IPS-18a (cell line): ENCODE data around the gene NIPAL1.

Source experiments
- H3K27ac ChIP-seq: one replicate; pipeline ENCODE4 v1.5.1; 2013; ENCODE audit warnings: low read length
- H3K27me3 ChIP-seq: one replicate; pipeline ENCODE4 v1.6.1; 2013; ENCODE audit warnings: mild to moderate bottlenecking, low read length; ENCODE audit not compliant: control insufficient read depth, insufficient read depth
- H3K36me3 ChIP-seq: one replicate; pipeline ENCODE4 v1.6.1; 2013; ENCODE audit warnings: low read depth, low read length; ENCODE audit not compliant: control insufficient read depth
- H3K4me1 ChIP-seq: one replicate; pipeline ENCODE4 v1.6.1; 2013; ENCODE audit warnings: low read depth, low read length; ENCODE audit not compliant: control insufficient read depth
- H3K4me3 ChIP-seq: one replicate; pipeline ENCODE4 v1.5.1; 2013; ENCODE audit warnings: low read length
- H3K9ac ChIP-seq: one replicate; pipeline ENCODE4 v1.6.1; 2013; ENCODE audit warnings: mild to moderate bottlenecking, low read length, moderate library complexity
- H3K9me3 ChIP-seq: one replicate; pipeline ENCODE4 v1.6.1; 2013; ENCODE audit warnings: low read depth, low read length; ENCODE audit not compliant: control insufficient read depth

NIPAL1 gene

DNA sequence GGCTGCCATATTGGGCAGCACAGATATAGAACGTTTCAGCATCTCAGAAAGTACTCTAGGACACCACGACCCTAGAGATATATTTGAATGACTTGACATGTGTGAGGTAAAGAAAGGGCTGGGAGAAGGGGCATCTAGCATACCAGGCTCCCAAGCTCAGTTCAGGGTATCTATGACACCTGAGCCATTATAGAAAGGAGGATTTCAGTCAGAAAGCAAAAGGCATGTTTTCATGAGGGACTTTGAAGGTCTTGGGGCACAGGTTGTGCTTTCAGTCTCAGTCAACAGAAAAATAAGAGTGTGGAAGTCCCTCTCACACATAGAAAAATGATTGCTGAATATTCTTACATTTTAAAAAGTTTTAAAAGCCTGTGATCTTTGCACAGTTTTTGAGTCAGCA, 51.6 kb downstream of the NIPAL1 start:
- Histone ChIP-seq H3K9ac (no peak overlapping the region), H3K4me1 (no peaks in the 10 kb centered on the region), H3K27ac (no peak overlapping the region), H3K9me3 (no peaks in the 10 kb centered on the region), H3K36me3 (no peaks in the 10 kb centered on the region), H3K4me3 (no peak overlapping the region), H3K27me3 (no peaks in the 10 kb centered on the region)

DNA sequence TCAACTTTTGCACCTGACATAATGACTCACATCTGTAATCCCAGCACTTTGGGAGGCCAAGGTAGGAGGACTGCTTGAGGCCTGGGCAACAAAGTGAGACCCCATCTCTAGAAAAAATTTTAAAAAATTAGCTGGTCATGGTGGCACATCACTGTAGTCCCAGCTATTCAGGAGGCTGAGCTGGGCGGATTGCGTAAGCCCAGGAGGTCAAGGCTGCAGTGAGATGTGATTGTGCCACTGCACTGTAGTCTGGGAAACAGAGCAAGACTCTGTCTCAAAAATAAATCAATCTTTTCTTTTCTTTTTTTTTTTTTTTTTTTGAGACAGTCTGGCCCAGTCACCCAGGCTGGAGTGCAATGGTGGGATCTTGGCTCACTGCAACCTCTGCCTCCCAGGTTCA, 52.5 kb downstream of the NIPAL1 start:
- Histone ChIP-seq H3K27ac (no peak overlapping the region), H3K4me1 (no peaks in the 10 kb centered on the region), H3K9me3 (no peaks in the 10 kb centered on the region), H3K27me3 (no peaks in the 10 kb centered on the region), H3K4me3 (no peak overlapping the region), H3K36me3 (no peaks in the 10 kb centered on the region), H3K9ac (no peak overlapping the region)

DNA sequence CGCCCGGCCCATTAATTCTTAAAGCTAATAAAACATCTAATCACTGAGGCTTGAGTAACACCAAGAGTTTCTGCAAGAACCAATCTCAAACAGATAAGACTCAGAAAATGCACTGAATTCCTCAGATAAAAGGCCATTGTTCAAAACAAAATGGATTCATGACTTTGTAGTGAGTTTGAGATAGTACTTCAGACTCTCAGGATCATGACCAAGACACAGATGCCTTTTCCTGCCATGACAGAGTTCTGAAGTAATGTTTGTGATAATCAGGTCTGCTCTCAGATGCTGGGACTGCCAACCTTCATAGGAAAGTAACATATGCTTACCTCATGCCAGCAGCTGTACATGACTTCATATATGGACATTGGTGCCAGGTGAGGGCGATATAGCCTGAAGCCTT, 54.6 kb downstream of the NIPAL1 start:
- Histone ChIP-seq H3K36me3 (no peaks in the 10 kb centered on the region), H3K4me3 (no peak overlapping the region), H3K4me1 (no peaks in the 10 kb centered on the region), H3K27me3 (no peaks in the 10 kb centered on the region), H3K27ac (no peak overlapping the region), H3K9ac (no peak overlapping the region), H3K9me3 (no peaks in the 10 kb centered on the region)

DNA sequence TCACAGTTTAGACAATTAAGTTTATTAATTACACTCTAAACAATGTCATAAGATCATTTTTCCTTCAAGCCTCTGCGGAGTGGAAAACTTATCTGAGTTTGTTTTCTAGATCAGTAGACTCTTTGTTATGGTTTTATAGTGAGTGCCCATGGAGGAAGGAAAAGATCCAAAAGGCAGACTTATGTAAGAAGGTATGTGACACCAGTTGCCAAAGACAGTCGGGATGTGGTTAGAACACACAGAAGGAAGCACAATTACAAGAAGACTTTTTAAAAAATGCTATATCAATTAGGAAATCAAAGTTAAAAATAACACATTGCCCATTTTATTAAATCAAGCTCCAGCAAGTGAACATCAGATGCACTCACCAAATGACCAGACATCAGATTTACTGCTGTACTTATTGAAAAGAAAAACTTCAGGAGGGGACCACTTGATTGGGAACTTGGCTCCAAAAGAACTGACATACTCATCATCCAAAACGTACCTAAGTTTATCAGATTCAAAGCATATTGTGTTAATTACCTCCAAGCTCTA, 57.1 kb downstream of the NIPAL1 start:
- no peaks in the 10 kb centered on the region for H3K9me3 ChIP-seq

DNA sequence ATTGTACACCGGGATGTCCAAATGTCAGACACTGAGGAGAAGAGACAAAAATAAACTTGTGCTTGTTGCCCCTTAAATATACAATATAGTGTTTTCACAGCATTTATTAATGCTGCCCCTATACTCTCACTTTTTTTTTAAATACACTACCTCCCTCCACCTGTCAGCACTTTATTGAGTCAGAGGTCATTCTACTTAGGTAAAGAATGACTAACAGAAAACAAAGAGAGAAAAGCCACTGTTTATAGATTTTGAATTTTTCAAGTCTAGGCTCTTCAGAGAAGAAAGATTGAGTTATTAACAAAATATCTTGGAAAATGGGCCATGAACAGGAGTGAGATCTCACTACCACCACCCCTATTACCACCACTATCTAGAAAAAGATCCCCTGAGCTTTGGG, 58.1 kb downstream of the NIPAL1 start:
- Histone ChIP-seq H3K27me3 (no peaks in the 10 kb centered on the region), H3K27ac (no peak overlapping the region)

More for the DNA sequence above, 57.1 kb downstream of the NIPAL1 start:
- Histone ChIP-seq H3K4me1 (no peaks in the 10 kb centered on the region), H3K36me3 (no peaks in the 10 kb centered on the region), H3K27ac (no peak overlapping the region), H3K27me3 (no peaks in the 10 kb centered on the region), H3K4me3 (no peak overlapping the region), H3K9ac (no peak overlapping the region)

DNA sequence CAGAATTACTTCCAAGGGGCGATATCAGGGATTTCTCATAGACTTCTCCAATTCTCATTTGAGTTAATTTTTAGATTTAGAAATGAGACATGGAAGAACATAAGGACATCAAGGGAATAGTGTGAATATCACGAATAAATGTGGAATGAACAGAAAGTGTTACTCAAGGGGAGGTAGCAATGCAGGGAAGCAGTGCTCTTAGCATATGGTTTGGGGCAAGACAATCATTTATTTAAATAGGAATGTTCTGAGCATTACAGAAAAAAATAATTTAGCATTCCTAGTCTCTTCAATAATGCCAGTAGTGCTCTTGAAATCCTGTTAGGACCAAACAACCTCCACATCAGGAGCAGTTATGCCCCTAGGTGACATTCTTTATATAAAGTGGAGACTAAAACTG, 61.9 kb downstream of the NIPAL1 start:
- Histone ChIP-seq H3K9ac (no peak overlapping the region), H3K4me1 (no peaks in the 10 kb centered on the region), H3K4me3 (no peak overlapping the region), H3K27ac (no peak overlapping the region), H3K36me3 (no peaks in the 10 kb centered on the region), H3K9me3 (no peaks in the 10 kb centered on the region), H3K27me3 (no peaks in the 10 kb centered on the region)

More for the DNA sequence above, 58.1 kb downstream of the NIPAL1 start:
- Histone ChIP-seq H3K36me3 (no peaks in the 10 kb centered on the region), H3K9me3 (no peaks in the 10 kb centered on the region), H3K9ac (no peak overlapping the region), H3K4me3 (no peak overlapping the region), H3K4me1 (no peaks in the 10 kb centered on the region)

DNA sequence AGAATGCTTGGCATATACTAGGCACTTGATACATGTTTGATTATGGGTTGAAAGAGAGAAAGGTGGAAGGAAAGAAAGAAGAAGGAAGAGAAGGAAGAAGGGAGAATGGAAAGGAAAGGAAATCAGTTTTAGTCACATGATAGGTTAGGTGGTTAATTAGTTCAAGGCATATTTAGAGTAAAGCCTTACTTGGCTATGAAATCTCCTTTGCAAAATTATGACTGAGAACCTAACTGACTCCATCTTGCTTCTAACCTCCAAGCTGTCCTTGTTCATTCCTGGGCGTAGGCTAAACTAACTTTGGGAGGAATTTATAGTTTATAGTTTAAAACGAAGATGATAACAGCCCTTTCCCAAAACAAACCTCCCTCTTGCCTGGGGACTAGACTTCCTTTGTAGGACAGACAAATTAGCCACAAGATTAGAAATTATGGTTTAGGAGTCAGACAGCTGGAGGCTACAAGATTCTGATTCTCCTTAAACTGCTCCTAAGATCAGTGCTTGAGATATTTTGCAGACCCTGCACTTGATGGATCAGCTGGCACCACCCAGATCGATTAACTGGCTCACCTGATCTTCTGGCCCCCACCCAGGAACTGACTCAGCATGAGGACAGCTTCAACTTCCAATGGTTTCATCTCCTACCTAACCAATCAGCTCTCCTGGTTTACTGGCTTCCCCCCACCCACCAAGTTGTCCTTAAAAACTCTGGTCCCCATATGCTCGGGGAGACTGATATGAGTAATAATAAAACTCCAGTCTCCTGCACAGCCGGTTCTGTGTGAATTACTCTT, 62.5 kb downstream of the NIPAL1 start:
- Histone ChIP-seq H3K9me3 (no peaks in the 10 kb centered on the region), H3K27me3 (no peaks in the 10 kb centered on the region), H3K9ac (no peak overlapping the region), H3K4me1 (no peaks in the 10 kb centered on the region), H3K36me3 (no peaks in the 10 kb centered on the region), H3K27ac (no peak overlapping the region), H3K4me3 (no peak overlapping the region)

DNA sequence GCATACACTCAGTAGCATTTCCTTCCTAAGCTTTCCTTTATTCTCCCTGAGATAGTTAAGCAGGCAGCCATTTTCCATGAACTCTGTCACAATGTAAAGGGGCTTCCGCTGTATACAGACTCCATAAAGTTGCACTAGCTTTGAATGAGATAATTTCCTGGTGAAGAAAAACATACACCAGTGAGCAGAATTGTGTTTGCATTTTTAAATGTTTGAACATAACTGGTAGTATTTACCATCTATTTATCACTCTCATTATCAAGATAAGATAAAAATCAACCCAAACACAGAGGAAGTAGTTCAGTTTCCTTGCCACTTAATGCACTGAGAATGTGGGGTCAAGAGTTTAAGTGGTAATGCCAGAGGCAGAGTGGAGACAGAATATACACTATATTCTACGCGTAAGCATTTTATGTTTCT, 63.4 kb downstream of the NIPAL1 start:
- Histone ChIP-seq H3K4me1 (no peaks in the 10 kb centered on the region), H3K4me3 (no peak overlapping the region), H3K27ac (no peak overlapping the region), H3K9ac (no peak overlapping the region), H3K9me3 (no peaks in the 10 kb centered on the region), H3K27me3 (no peaks in the 10 kb centered on the region), H3K36me3 (no peaks in the 10 kb centered on the region)

DNA sequence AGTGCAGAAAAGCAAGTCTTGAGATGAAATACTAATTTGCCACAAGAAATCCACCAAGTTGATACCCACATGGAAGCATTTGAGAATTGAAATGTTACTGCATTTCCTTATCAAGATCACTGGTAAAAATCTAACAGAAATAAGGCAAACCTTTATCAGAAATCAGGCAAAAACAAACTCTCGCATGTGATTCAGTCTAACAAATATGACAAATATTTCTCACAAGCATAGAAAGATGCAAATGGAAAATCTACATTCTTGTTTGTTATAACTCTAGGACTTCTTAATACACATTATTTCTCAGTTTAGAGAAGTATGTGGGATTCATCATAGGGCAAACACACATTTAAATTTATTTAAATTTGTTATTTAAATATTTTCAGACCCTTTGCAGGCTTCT, 64.6 kb downstream of the NIPAL1 start:
- H3K4me1 ChIP-seq = no peaks in the 10 kb centered on the region
- H3K36me3 ChIP-seq = no peaks in the 10 kb centered on the region
- H3K27ac ChIP-seq = no peak overlapping the region

DNA sequence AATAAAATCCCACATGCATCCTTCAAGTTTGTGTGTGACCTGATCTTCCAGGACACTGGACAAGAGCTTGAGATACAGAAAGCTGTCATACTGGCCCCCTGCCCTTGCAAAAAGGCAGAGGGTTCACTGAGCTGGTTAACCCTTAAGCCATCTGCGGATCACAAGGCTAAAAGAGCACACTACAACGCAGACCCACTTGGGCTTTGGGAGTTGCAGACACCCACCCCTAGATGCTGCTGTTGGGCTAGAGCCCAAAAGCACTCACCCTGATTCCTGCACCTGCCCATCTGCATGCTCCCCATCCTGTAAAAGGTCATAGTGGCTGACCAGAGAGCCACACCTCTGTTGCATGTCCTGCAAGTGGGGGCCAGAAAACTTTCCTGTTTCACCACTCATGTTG, 66.4 kb downstream of the NIPAL1 start:
- H3K27me3 ChIP-seq = no peaks in the 10 kb centered on the region
- H3K36me3 ChIP-seq = no peaks in the 10 kb centered on the region
- H3K27ac ChIP-seq = no peak overlapping the region
- H3K9me3 ChIP-seq = no peaks in the 10 kb centered on the region
- H3K4me3 ChIP-seq = no peak overlapping the region
- no peaks in the 10 kb centered on the region for H3K4me1 ChIP-seq
- H3K9ac ChIP-seq = no peak overlapping the region

More for the DNA sequence above, 64.6 kb downstream of the NIPAL1 start:
- Histone ChIP-seq H3K9me3 (no peaks in the 10 kb centered on the region), H3K4me3 (no peak overlapping the region), H3K27me3 (no peaks in the 10 kb centered on the region), H3K9ac (no peak overlapping the region)

DNA sequence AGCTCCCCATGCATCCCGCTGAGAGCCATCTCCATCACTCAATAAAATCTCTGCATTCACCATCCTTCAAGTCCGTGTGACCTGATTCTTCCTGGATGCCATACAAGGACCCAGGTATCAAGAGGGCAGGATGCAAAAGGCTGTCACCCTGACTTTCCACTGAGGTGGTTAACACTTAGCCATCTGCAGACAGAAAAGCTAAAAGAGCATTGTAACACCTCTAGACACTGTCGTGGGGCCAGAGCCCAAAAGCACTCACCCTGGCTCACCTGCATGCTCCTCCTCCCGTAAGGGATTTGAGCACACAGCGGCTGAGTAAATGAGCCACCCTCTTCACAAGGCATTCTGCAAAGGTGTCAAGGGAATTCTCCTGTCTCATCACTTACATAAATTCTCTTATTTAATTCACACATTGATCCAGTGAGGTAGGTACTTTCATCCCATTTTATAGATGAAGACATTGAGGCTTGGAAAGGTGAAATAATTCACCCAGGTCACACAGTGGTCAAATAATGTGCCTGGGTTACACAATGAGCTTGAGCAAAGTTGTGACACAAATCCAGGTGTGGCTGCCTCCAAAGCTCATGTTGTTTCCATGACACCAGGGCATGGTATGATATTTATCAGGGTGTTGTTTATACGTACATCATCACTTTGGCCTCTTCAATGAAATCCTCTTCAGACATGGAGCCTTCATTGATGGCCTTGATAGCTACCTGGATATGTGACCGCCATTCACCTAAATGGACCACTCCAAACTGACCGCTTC, 69.4 kb downstream of the NIPAL1 start:
- no peaks in the 10 kb centered on the region for H3K36me3 ChIP-seq
- no peak overlapping the region for H3K9ac ChIP-seq
- no peaks in the 10 kb centered on the region for H3K9me3 ChIP-seq
- H3K27me3 ChIP-seq = no peaks in the 10 kb centered on the region
- no peak overlapping the region for H3K27ac ChIP-seq
- H3K4me1 ChIP-seq = no peaks in the 10 kb centered on the region
- H3K4me3 ChIP-seq = no peak overlapping the region
